GM18499 (cell line): ENCODE data around the gene TRIM16.
"Not testable (repeated sequence)": the region's sequence is repeated elsewhere in the genome, so short reads cannot be mapped to it uniquely, and the experiment has no call there.

ENCODE experiments used
- ATAC-seq: cut with Tn5 transposase; IDR thresholded peaks from one replicate; pipeline ENCODE4 v1.9.1; 2021; ENCODE audit warnings: moderate number of reproducible peaks; ENCODE audit not compliant: insufficient read depth, unreplicated experiment

Gene TRIM16

GRCh38 chr17:15622124-15622523 lies 62.0 kb downstream of the TRIM16 start:
- not testable (repeated sequence) for ATAC-seq

- ATAC-seq = not testable (repeated sequence)
Measured at GRCh38 chr17:15619331-15620058, 64.6 kb downstream of the TRIM16 start, which contains the start of gene FBXW10B. FBXW10B (minus strand) TSS chr17:15619704; CDS start chr17:15619512, 192 bp downstream.

- not testable (repeated sequence) for ATAC-seq
Measured at GRCh38 chr17:15616828-15617227, 67.3 kb downstream of the TRIM16 start.

- ATAC-seq = not testable (repeated sequence)
Measured at GRCh38 chr17:15615850-15616249, 68.3 kb downstream of the TRIM16 start.

- ATAC-seq = not testable (repeated sequence)
Measured at GRCh38 chr17:15613111-15613510, 71.0 kb downstream of the TRIM16 start.

- not testable (repeated sequence) for ATAC-seq
Measured at GRCh38 chr17:15592960-15593359, 91.2 kb downstream of the TRIM16 start.

GRCh38 chr17:15591986-15592385 lies 92.1 kb downstream of the TRIM16 start:
- not testable (repeated sequence) for ATAC-seq

GRCh38 chr17:15590844-15591243 lies 93.3 kb downstream of the TRIM16 start:
- ATAC-seq = not testable (repeated sequence)

GRCh38 chr17:15589544-15590536 lies 94.3 kb downstream of the TRIM16 start:
- not testable (repeated sequence) for ATAC-seq

- not testable (repeated sequence) for ATAC-seq
Measured at GRCh38 chr17:15588017-15588416, 96.1 kb downstream of the TRIM16 start.

GRCh38 chr17:15583313-15583712 lies 100.8 kb downstream of the TRIM16 start:
- ATAC-seq = not testable (repeated sequence)

- not testable (repeated sequence) for ATAC-seq
Measured at GRCh38 chr17:15581462-15581861, 102.6 kb downstream of the TRIM16 start.
